H9 (cell line): ENCODE results near the gene CFAP54. TPM values are rescaled to one million over a fixed set of nuclear protein-coding genes. Genes with fewer than 3 reads are reported as not detected.

Experiments used
- DNase-seq: peaks from one replicate; pipeline ENCODE4 v3.0.0-alpha.2; 2017
- H2AFZ ChIP-seq: one replicate; pipeline ENCODE4 v1.6.1; 2013; ENCODE audit warnings: mild to moderate bottlenecking, low read length, control low read depth, moderate library complexity
- H2AK5ac ChIP-seq: 2 replicates; pipeline ENCODE4 v1.6.1; 2013; ENCODE audit warnings: low read length, control low read depth, mixed read lengths; ENCODE audit not compliant: insufficient read length
- H2BK120ac ChIP-seq: one replicate; pipeline ENCODE4 v1.6.1; 2013; ENCODE audit warnings: low read depth, mild to moderate bottlenecking, low read length, control low read depth, inconsistent platforms; ENCODE audit not compliant: poor library complexity, severe bottlenecking
- H2BK12ac ChIP-seq: 2 replicates; pipeline ENCODE4 v1.6.1; 2013; ENCODE audit warnings: low read length, control low read depth, mixed read lengths, low read depth; ENCODE audit not compliant: insufficient read length
- H2BK15ac ChIP-seq: 2 replicates; pipeline ENCODE4 v1.6.1; 2013; ENCODE audit warnings: low read depth, low read length, control low read depth
- H2BK20ac ChIP-seq: one replicate; pipeline ENCODE4 v1.6.1; 2013; ENCODE audit warnings: low read depth, mild to moderate bottlenecking, low read length, control low read depth, inconsistent platforms; ENCODE audit not compliant: poor library complexity, severe bottlenecking
- H2BK5ac ChIP-seq: 2 replicates; pipeline ENCODE4 v1.6.1; 2013; ENCODE audit warnings: low read length, control low read depth, mixed read lengths; ENCODE audit not compliant: insufficient read length
- H3K14ac ChIP-seq: 2 replicates; pipeline ENCODE4 v1.6.1; 2013; ENCODE audit warnings: low read length, control low read depth; ENCODE audit not compliant: insufficient read depth
- H3K18ac ChIP-seq: 2 replicates; pipeline ENCODE4 v1.6.1; 2013; ENCODE audit warnings: low read depth, mild to moderate bottlenecking, mixed read lengths, low read length, control low read depth; ENCODE audit not compliant: insufficient read length
- H3K23ac ChIP-seq: 2 replicates; pipeline ENCODE4 v1.6.1; 2013; ENCODE audit warnings: low read length, control low read depth, mixed read lengths, low read depth; ENCODE audit not compliant: insufficient read length
- H3K23me2 ChIP-seq: 2 replicates; pipeline ENCODE4 v1.6.1; 2013; ENCODE audit warnings: low read depth, mild to moderate bottlenecking, mixed read lengths, low read length, control low read depth; ENCODE audit not compliant: insufficient read length, poor library complexity, severe bottlenecking
- H3K27ac ChIP-seq: 2 replicates; pipeline ENCODE4 v1.5.1; 2013; ENCODE audit warnings: low read length, control low read depth, mixed read lengths, low read depth; ENCODE audit not compliant: insufficient read length
- H3K27me3 ChIP-seq: 2 replicates; pipeline ENCODE4 v1.6.1; 2013; ENCODE audit warnings: low read length, control low read depth, inconsistent platforms; ENCODE audit not compliant: insufficient read depth
- H3K4ac ChIP-seq: 2 replicates; pipeline ENCODE4 v1.6.1; 2013; ENCODE audit warnings: low read depth, mild to moderate bottlenecking, control low read depth, inconsistent platforms, low read length, moderate library complexity
- H3K4me1 ChIP-seq: 2 replicates; pipeline ENCODE4 v1.6.1; 2013; ENCODE audit warnings: low read length, control low read depth, inconsistent platforms; ENCODE audit not compliant: insufficient read depth
- H3K4me2 ChIP-seq: 2 replicates; pipeline ENCODE4 v1.6.1; 2013; ENCODE audit warnings: low read length, control low read depth, mixed read lengths; ENCODE audit not compliant: insufficient read length, insufficient read depth
- H3K56ac ChIP-seq: 2 replicates; pipeline ENCODE4 v1.6.1; 2013; ENCODE audit warnings: low read depth, mild to moderate bottlenecking, mixed read lengths, low read length, control low read depth; ENCODE audit not compliant: insufficient read length
- H3K79me1 ChIP-seq: 2 replicates; pipeline ENCODE4 v1.6.1; 2013; ENCODE audit warnings: low read depth, mild to moderate bottlenecking, moderate library complexity, low read length, control low read depth, inconsistent platforms; ENCODE audit not compliant: insufficient read depth, poor library complexity, severe bottlenecking
- H3K79me2 ChIP-seq: 2 replicates; pipeline ENCODE4 v1.6.1; 2013; ENCODE audit warnings: low read length, control low read depth, inconsistent platforms; ENCODE audit not compliant: insufficient read depth
- H3K9ac ChIP-seq: 2 replicates; pipeline ENCODE4 v1.6.1; 2013; ENCODE audit warnings: low read length, control low read depth, mixed read lengths; ENCODE audit not compliant: insufficient read length; ENCODE audit errors: extremely low read depth
- H3K9me3 ChIP-seq: one replicate; pipeline ENCODE4 v1.6.1; 2013; ENCODE audit warnings: low read depth, low read length, inconsistent platforms; ENCODE audit not compliant: control insufficient read depth
- H3T11ph ChIP-seq: one replicate; pipeline ENCODE4 v1.6.1; 2013; ENCODE audit warnings: mild to moderate bottlenecking, low read length, control low read depth, inconsistent platforms
- H4K20me1 ChIP-seq: one replicate; pipeline ENCODE4 v1.6.1; 2013; ENCODE audit not compliant: control insufficient read depth, insufficient read length, insufficient read depth
- H4K5ac ChIP-seq: 2 replicates; pipeline ENCODE4 v1.6.1; 2013; ENCODE audit warnings: low read depth, mild to moderate bottlenecking, mixed read lengths, low read length, control low read depth; ENCODE audit not compliant: insufficient read length
- H4K8ac ChIP-seq: replicated peaks from 2 replicates; pipeline ENCODE4 v1.6.1; 2013; ENCODE audit warnings: low read length, control low read depth, mixed read lengths, low read depth; ENCODE audit not compliant: insufficient read length
- H4K91ac ChIP-seq: 2 replicates; pipeline ENCODE4 v1.6.1; 2013; ENCODE audit warnings: low read depth, mild to moderate bottlenecking, moderate library complexity, mixed read lengths, low read length, control low read depth; ENCODE audit not compliant: insufficient read length
- H3K27ac Mint-ChIP-seq, 3 experiments: 2 replicates in 2 of 3; 3 replicates in 1 of 3; pipeline ENCODE4 v1.8.0; 2020 to 2021; ENCODE audit warnings: mixed read lengths in 3 of 3, mild to moderate bottlenecking in 1 of 3, moderate library complexity in 1 of 3
- H3K27me3 Mint-ChIP-seq: 2 replicates; pipeline ENCODE4 v1.8.0; 2021; ENCODE audit warnings: low read depth, mild to moderate bottlenecking, moderate library complexity, mixed read lengths
- H3K36me3 Mint-ChIP-seq, 3 experiments: 2 replicates in 2 of 3; 3 replicates in 1 of 3; pipeline ENCODE4 v1.8.0; 2020 to 2021; ENCODE audit warnings: low read depth in 3 of 3, mixed read lengths in 3 of 3; ENCODE audit not compliant: insufficient read depth in 1 of 3
- H3K4me1 Mint-ChIP-seq, 2 experiments: 2 replicates each; pipeline ENCODE4 v1.8.0; 2020; ENCODE audit warnings: mixed read lengths in 2 of 2
- H3K4me3 Mint-ChIP-seq, 2 experiments: 2 replicates in 1 of 2; 3 replicates in 1 of 2; pipeline ENCODE4 v1.8.0; 2020 to 2021; ENCODE audit warnings: mild to moderate bottlenecking in 2 of 2, mixed read lengths in 2 of 2, moderate library complexity in 1 of 2
- H3K9me3 Mint-ChIP-seq, 2 experiments: 2 replicates in 1 of 2; 3 replicates in 1 of 2; pipeline ENCODE4 v1.8.0; 2020; ENCODE audit warnings: mild to moderate bottlenecking in 2 of 2, mixed read lengths in 2 of 2, moderate library complexity in 1 of 2
- WGBS: extraction: QIAGEN DNeasy Blood & Tissue Kit; methylation state at CpG from one replicate; pipeline ENCODE4 v1.1.7; 2013; ENCODE audit warnings: missing lambda C conversion rate, low lambda C conversion rate, mixed read lengths; ENCODE audit not compliant: insufficient read length; ENCODE audit errors: extremely low coverage; 5-methylcytosine and 5-hydroxymethylcytosine counted together
- total RNA-seq: library from RNA; stranded (reverse); gene quantifications from 2 replicates; pipeline ENCODE4 v1.2.1, GENCODE V29; 2021
- TF ChIP-seq, protein P1 (sequence below): fragments of 200-600 bp; sonication (generic); conservative IDR thresholded peaks from 3 replicates; pipeline ENCODE4 v1.8.0; 2021; ENCODE audit warnings: antibody characterized with exemption, mild to moderate bottlenecking

CFAP54 gene
- total RNA-seq, 1 experiment from 2014 or later: 0.24 TPM

DNA sequence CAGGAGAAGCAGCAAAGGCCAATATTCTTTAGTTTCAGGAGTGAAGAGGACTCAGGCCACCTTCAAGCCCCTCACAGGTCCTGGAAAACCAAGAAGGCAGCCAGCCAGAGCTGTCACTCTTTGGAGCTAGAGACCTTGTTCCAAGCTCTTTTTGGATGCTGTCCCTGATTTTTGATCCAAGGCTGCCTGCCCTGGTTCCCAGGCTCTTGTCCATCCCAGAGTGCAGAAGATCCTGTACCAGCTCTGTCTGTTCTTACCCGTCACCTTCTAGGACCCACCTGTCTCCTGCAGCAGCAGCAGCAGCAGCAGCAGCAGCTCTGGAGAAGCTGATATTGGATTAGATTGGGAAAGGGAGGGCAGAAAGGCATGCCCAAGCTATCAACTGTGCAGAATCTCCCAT, 260.6 kb downstream of the CFAP54 start:
- Histone ChIP-seq H4K91ac (no peak overlapping the region), H4K20me1 (no peaks in the 10 kb centered on the region), H3K27me3 (no peaks in the 10 kb centered on the region), H3K4ac (no peak overlapping the region), H3K14ac (peak overlapping the region; percentile 76; the same call in 1 of the 2 replicates), H4K5ac (no peak overlapping the region), H3K27ac (no peak overlapping the region), H2BK20ac (no peak overlapping the region), H2BK12ac (no peak overlapping the region), H2BK5ac (no peak overlapping the region), H3K9ac (no peak overlapping the region), H3K4me2 (no peak overlapping the region), H3K56ac (no peak overlapping the region), H4K8ac (no peak overlapping the region), H2BK120ac (no peak overlapping the region), H3K4me1 (no peaks in the 10 kb centered on the region; the same call in 1 of the 2 replicates), H2AK5ac (no peak overlapping the region), H3T11ph (no peak overlapping the region), H3K9me3 (no peaks in the 10 kb centered on the region), H3K23ac (no peak overlapping the region), H3K23me2 (no peaks in the 10 kb centered on the region), H3K79me1 (no peaks in the 10 kb centered on the region), H2BK15ac (no peak overlapping the region), H3K18ac (peak overlapping the region; percentile 95), H3K79me2 (no peaks in the 10 kb centered on the region), H2AFZ (no peak overlapping the region)
- Mint-ChIP-seq H3K36me3 (no peaks in the 10 kb centered on the region), H3K9me3 (no peaks in the 10 kb centered on the region), H3K27me3 (no peaks in the 10 kb centered on the region), H3K27ac (peak overlapping the region; percentile 24 to 57 (median 44); a peak in 3 of 7 replicates), H3K4me3 (no peak overlapping the region), H3K4me1 (peaks cover 13 to 15% of the 10 kb centered on the region in 2 experiments)
- DNase-seq: peak; percentile 72
- TF ChIP-seq, protein P1, sequence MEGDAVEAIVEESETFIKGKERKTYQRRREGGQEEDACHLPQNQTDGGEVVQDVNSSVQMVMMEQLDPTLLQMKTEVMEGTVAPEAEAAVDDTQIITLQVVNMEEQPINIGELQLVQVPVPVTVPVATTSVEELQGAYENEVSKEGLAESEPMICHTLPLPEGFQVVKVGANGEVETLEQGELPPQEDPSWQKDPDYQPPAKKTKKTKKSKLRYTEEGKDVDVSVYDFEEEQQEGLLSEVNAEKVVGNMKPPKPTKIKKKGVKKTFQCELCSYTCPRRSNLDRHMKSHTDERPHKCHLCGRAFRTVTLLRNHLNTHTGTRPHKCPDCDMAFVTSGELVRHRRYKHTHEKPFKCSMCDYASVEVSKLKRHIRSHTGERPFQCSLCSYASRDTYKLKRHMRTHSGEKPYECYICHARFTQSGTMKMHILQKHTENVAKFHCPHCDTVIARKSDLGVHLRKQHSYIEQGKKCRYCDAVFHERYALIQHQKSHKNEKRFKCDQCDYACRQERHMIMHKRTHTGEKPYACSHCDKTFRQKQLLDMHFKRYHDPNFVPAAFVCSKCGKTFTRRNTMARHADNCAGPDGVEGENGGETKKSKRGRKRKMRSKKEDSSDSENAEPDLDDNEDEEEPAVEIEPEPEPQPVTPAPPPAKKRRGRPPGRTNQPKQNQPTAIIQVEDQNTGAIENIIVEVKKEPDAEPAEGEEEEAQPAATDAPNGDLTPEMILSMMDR: no peak
- no CpG with 5 or more reads among the region's 1 CpG for WGBS
